ENCODE data around the gene DDR1.
"Not testable (repeated sequence)": the region's sequence is repeated elsewhere in the genome, so short reads cannot be mapped to it uniquely, and the experiment has no call there.

DDR1 gene

GRCh38 chr6:30843611-30843998 lies 40.7 kb upstream of the DDR1 start:
- DNase-seq (ENCODE audit: low read depth), result no peak
- no peak overlapping the region for H3K4me3 ChIP-seq (replicated peaks; ENCODE audit: low read depth, low read length)
- no peak for TF ChIP-seq CTCF (IDR thresholded peaks at IDR 0.05; ENCODE audit: low read length, missing control alignments)

- no peak for TF ChIP-seq CTCF (IDR thresholded peaks at IDR 0.05; ENCODE audit: low read length, missing control alignments)
- peak; percentile 73 for DNase-seq (ENCODE audit: low read depth)
- no peak overlapping the region for H3K4me3 ChIP-seq (replicated peaks; ENCODE audit: low read depth, low read length)
These were observed 40.2 kb upstream of the DDR1 start for GRCh38 chr6:30844118-30844535.

GRCh38 chr6:30845183-30845582 lies 39.1 kb upstream of the DDR1 start:
- DNase-seq (ENCODE audit: low read depth), result no peak
- H3K4me3 ChIP-seq (replicated peaks; ENCODE audit: low read depth, low read length), result no peak overlapping the region
- no peak for TF ChIP-seq CTCF (IDR thresholded peaks at IDR 0.05; ENCODE audit: low read length, missing control alignments)

GRCh38 chr6:30847421-30847970 lies 36.8 kb upstream of the DDR1 start:
- no peak overlapping the region for H3K4me3 ChIP-seq (replicated peaks; ENCODE audit: low read depth, low read length)

GRCh38 chr6:30847971-30848436 lies 36.3 kb upstream of the DDR1 start:
- TF ChIP-seq CTCF (IDR thresholded peaks at IDR 0.05; ENCODE audit: low read length, missing control alignments), result no peak
- H3K4me3 ChIP-seq (replicated peaks; ENCODE audit: low read depth, low read length), result no peak overlapping the region
- no peak for DNase-seq (ENCODE audit: low read depth)

More at GRCh38 chr6:30847421-30847970, 36.8 kb upstream of the DDR1 start:
- DNase-seq (ENCODE audit: low read depth), result no peak
- no peak for TF ChIP-seq CTCF (IDR thresholded peaks at IDR 0.05; ENCODE audit: low read length, missing control alignments)

- H3K4me3 ChIP-seq (replicated peaks; ENCODE audit: low read depth, low read length), result no peak overlapping the region
- DNase-seq (ENCODE audit: low read depth), result no peak
- no peak for TF ChIP-seq CTCF (IDR thresholded peaks at IDR 0.05; ENCODE audit: low read length, missing control alignments)
These were observed 34.2 kb upstream of the DDR1 start for GRCh38 chr6:30849903-30850651.

GRCh38 chr6:30852459-30852858 lies 31.9 kb upstream of the DDR1 start:
- not testable (repeated sequence) for H3K4me3 ChIP-seq (replicated peaks; ENCODE audit: low read depth, low read length); DNase-seq (ENCODE audit: low read depth)

Data from fibroblast of pulmonary artery (primary cell).